Activated CD4-positive, alpha-beta T cell treated with anti-CD3 and anti-CD28 coated beads, Interleukin-2, amount 50 U/mL, for 1 hour (primary cell): ENCODE data around the gene MAN1B1.
"Not testable (repeated sequence)": the region's sequence is repeated elsewhere in the genome, so short reads cannot be mapped to it uniquely, and the experiment has no call there.

Source experiments
- DNase-seq: peaks from one replicate; pipeline ENCODE4 v3.0.0-alpha.2; 2020

MAN1B1 gene

DNA sequence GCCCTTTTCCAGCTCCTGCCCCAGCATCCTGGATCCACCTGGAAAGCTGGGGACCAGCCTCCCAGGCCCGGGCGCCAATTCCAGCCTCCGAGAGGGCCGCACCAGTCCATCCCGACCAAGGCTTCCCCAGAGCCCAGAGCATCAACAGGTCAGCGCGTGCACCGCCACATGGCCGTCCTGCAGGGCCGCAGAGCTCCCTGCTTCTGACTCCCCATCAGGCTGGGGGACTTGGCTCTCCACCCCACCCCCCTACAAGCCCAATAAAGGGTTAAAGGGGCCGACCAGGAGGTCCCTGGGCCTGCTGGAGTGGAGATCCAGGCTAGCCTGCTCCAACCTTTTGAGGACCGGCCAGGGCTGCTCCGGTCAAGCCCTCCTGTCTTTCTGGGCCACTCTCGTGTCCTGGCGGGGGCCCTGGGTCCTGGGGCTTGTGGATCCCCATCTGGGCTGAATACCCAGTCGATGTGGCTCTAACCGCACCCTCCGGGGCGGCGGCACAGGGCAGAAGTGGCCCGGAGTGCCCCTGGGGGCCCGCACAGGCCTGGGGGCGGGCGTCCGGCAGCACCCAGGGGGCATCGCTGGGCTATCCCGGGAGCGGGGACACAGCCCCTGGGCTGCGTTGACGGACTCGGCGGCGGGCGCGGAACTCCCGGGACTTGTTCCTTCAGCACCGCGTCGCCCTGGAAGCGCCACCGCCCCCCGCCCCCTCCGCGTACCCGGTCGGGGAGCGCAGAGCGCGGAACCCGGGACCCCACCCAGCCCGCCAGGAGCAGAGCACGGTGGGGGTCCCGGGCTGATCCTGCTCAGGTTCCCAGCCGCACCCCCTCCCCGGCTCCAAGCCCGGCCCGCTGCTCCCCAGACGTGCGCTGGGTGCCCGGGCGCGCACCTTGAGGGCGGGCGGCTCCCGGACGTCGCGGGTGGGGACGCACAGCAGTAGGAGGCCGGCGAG lies 33.5 kb upstream of the MAN1B1 start:
- DNase-seq: no peak

DNA sequence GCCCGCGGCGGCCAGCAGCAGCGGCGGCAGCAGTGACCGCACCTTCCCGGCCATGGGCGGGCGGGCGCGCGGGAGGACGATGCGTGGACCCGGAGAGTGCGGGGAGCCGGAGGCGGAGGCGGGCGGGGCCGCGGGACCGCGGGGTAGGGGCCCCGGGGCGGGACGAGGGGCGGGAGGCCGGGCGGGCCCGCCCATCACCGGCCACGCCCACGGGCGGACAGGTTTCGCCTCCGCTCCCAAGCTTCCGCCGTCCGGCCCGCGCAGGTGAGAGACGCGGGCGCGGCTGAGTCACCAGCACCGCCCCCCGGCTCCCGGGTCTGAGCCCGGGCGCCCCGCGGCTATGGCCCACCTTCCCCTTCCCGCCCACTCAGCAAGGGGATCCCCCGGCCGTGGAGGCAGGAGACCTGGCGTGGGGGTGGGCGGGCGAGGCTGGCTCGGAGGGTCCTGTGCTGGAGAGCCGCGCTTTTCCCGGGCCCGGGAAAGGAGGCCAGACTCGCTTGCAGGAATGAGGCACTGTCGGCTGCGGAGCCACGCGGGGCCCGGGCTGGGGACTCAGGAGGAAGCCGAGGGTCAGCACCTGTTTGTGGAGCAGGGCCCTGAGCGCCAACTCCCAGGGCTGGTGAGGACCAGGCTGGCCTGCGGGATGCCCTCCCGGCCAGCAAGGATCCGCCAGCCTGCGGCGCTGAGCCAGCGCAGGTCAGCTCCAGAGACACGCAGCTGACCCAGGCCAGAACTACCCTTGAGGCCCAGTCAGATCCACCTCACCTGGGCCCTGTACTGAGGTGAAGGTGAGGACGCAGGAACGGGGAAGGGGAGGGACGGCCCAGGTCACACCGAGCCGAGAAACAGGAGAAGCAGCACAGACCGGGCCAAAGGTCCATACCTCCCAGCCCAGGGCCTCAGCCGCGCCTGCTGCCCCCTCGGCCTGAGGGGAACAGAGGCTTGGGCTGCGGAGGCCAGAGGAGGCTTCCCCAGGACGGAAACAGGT lies 32.5 kb upstream of the MAN1B1 start, which contains the start of gene ENTPD2:
ENTPD2 (minus strand) TSS at position 118 of the 988 bp plus-strand sequence; CDS start at position 54, 64 bp downstream.
- DNase-seq: peak; percentile 33

DNA sequence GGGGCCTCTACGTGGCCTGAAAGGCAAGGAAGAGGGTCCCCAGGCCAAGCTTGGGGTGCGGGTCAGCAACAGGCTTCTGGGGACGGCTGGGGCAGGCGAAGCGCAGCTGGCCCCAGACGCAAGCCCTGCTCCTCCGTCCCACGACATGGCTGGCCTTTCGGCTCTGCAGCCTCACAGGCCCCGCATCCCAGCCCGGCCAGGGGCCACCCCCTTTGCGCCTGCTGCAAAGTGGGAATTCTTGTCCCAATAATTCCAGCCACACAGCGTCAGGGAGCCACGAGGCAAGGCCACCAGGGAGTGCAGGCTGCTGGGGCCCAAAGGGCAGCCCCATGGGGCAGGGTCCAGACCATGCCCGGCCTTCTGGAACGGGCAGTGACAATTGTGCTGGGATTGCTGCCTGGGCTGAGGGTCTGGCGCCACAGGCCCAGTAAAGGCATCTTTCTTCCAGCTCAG lies 31.8 kb upstream of the MAN1B1 start:
- no peak for DNase-seq

DNA sequence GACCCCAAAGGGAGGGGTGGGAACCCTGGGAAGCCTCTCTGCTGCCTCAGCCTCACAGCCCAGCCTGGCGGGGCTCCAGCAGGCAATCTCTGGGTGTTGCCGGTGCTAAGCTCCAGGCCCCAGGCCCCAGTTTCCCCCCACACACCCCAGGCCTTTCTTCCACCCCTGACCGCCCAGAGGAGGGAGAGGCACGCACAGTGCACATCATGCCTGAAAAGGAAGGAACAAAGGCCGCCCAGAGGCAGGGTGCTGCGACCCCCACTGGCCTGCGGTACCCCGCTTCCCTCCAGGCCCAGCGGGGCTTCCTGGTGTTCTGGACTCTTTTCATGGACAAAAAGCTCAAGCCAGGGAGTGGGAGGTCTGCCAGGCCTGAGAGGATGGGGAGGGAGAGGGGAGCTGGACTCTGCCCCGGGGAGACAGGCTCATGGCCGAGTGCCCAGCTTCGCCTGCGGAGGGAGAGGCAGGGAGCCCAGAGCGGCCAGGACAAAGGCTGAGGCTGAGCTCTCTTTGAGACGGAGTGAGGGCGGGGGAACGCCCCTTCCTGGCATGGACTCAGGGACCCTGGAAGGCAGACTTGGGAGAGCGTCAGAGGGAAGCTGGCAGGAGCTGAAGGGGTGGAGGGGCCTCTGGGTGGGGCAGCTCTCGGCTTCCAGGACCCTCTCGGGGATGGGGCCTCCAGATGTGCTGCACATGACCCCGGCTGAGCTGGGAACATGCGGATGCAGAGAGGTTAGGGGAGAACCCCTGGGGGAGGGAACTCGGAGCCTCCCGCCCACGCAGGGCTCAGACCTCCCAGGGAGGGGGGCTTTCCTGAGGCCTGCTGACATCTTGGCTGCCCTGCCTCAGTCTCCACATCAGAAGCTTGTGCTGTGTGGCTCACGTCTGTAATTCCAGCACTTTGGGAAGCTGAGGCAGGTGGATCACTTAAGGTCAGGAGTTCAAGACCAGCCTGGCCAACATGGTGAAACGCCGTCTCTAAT lies 31.1 kb upstream of the MAN1B1 start:
- no peak for DNase-seq

- DNase-seq: no peak
These were observed 29.9 kb upstream of the MAN1B1 start for GRCh38 chr9:137056739-137057415.

- no peak for DNase-seq
These were observed 29.2 kb upstream of the MAN1B1 start for GRCh38 chr9:137057545-137057944.

DNA sequence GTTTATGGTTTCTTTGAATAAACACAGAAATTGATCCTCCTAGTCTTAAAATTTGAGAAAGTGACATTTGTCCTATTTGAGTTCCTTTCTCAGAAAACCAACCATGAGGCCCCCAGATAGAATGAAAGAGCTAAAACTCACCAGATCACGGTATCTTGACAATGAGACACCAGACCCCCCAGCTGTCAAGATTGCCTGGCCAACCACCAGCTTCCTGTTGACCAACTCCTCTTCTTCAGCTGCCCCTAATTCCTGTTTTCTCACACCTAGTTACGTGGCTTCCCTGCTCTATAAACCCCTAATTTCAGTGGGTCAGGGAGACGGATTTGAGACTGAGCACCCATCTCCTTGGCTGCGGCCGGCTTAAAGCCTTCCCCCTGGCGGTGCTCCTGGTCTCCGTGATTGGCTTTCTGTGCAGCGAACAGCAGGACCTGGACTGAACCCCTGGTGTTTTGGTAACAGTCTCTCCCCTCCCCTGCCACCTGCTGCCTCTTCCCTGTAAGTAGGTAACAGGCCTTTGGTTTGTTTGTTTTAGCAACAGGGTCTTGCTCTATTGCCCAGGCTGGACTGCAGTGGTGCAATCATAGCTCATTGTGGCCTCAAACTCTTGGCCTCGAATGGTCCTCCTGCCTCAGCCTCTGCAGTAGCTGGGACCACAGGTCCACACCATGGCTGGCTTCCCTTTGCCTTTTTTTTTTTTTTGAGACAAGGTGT lies 28.1 kb upstream of the MAN1B1 start:
- no peak for DNase-seq

DNA sequence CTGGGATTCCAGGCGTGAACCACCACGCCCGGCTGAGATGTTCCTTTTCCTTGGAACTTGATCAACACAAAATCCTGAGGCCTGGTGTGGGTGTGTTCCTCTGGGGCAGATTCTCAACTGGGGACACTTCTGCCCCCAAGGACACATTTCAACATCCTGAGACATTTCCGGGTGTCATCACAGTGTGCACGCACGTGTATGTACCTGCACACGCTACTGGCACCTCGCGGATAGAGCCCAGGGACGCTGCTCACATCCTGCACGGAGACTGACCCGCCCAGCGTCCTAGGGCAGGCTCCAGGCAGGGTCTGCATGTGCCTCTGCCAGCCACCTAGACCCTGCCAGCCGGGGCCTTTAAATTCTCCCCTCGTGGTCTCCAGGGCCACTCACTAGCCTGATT lies 24.4 kb upstream of the MAN1B1 start:
- no peak for DNase-seq

GRCh38 chr9:137062798-137063197 lies 24.0 kb upstream of the MAN1B1 start:
- DNase-seq: not testable (repeated sequence)

DNA sequence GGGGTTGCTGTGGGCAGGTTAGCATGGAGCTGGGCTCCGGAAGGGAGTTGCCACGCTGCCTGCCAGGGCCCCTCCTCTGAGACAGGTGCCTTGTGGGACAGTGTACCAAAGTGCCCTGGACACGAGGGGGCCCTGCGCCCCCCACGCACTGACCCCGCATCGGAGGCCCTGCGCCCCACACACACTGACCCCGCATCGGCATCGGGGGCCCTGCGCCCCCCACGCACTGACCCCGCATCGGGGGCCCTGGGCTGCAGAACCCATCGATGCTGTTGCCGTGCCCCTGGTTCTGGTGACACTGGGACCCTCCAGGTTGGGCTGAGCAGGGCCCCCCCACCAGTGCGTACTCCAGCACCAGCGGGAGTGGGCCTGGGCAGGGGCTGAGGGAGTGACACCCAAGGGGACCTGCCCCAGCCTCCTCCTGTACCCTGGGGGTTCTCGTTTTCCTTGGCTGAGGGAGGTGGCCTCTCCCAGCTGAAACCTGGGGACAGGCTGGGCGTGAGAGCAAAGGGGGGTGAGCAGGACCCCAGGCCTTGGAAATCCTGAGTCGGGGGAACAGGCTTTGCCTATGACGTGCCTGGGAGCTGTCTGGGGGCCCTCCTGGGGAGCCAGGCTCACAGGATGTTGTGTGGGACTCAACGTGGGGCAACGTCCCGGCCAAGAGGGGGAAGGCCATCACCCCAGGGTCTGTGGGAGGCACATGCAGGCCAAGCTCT lies 23.3 kb upstream of the MAN1B1 start:
- no peak for DNase-seq

- DNase-seq: peak; percentile 57
These were observed 22.5 kb upstream of the MAN1B1 start for GRCh38 chr9:137064027-137064879.

GRCh38 chr9:137064880-137065164 lies 22.0 kb upstream of the MAN1B1 start:
- no peak for DNase-seq

DNA sequence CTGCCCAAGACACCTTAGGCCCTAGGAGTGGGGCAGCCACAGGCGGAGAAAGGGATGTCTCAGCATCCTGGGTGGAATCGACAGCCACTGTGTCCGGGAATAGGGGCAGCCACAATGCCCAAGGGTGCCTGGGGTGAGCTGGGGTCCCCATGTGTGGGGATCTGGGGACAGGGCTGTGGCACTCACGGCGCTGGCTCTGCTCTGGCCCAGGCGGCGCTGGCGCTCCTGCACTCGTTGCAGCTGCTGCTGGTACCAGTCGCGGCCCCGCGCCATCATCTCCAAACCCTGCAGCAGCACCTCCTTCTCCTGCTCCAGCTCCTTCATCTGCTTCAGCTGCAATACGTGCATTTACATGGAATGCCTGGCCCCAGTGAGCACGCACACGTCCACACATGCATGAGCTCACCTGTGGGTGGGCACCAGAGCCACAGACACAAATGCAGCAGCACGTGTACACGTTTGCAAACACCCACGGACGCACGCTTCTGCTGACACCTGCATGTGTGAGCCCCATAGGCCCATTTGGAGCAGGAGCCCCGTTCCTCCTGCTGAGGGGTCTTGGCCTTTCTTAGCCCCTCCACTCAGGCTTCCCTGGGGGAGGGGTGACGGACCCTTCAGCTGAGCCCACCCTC lies 21.3 kb upstream of the MAN1B1 start:
- DNase-seq: no peak

DNA sequence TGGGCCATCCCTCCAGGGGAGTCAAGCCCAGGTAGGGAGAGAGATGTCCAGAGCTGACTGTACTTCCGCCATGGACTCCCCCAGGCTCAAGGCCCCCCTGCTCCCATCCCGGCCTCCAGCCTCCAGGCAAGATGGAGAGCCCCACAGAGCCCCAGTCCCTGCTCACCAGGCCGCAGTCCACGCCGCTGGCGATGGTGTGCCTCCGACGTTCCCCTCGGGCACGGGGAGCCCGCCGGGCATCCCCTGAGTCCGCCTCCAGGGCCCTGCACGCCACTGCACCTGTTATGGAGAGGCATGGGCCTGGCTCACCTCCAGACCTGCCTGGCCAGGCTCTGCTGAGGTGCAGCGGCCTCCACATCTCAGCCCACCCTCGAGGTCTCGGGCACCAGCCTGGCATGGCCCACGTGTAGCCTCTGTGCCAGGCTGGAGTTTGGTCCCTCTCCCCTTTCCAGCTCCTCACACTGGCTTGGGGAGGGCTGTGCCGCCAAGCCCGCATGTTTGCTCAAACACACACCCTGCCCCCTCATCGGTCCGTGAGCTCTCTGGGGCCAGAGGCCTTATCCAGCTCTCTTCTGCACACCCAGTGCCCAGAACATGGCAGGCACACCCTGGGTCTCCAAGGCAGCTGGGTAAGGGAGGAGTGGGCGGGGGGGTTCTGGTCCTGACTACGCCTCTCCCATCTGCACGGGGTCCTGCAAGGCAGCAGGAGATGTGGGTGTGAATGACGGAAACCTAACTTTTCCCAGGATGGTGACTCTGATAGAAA lies 20.5 kb upstream of the MAN1B1 start:
- no peak for DNase-seq

DNA sequence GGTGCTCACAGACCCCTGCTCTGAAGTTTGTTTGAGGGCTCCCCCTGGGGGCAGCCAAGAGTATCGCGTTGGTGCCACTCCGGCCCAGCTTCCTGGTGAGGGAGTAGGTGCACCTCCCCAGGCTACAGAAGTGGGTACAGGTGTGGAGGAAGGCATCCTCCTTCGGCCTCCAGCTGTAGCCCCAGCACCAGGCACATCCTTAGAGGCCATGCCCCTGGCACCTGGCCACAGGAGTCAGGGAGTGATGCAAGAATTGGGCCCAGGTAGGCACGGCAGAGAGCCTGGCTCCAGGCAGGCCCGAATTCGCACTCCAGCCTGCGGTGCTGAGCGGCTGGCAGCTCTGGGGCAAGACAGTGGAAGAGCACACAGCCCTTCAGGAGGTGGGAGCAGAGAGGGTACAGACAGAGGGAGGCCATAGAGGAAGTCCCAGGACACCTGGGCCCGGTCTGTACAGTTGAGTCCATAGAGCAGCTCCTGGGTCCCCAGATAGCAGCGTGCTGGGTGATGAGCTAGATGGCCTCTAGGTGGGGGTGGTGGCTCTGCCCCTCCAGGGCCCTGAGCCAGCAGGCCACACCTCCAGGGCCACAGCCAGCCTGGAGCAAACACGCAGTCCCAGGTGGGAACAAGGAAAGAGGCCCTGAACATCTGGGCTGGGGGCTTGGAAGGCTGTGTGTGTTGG lies 18.8 kb upstream of the MAN1B1 start:
- DNase-seq: peak; percentile 87

DNA sequence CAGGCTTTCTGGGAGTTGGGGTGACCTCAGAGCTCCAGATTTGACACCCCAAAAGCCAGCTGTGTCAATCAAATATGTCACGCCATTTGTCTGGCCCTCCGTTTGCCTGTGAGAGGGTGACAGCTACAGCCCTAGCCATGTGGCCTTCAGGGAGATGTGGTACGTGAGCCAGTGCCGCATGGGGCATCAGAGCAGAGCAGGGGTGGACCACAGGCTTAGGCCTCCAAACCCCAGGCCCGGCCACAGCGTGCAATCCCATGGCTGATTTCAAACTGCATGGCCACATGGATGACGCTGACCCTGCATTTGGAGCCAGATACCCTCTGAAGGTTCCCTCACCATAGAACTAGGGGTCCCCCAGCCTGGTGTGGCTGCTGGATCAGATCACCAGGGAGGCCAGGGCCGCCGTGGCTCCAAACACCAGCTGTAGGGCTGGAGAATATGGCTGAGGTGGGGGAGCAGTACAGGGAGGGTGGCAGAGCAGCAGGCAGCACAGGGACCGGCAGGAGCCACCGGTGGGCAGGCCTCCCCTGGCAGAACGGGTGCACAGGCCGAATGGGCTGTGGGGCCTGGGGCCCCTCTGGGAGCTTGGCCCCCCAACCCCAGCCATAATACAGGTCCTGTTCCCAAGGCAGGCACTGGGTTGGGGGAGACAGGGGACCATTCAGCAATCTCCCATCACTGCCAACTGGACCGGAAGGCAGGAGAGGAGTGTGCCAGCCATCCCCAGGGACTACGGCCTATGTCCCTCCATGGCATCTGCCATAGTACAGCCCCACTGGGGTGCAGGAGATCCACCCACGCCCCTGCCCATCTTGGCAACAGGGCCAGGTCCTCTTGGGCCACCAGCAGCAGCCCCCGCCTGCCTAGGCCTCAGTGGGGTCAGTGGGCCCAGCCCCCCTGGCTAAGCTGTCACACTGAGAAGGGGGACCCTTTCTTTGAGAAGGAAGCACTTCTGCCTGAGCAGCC lies 18.0 kb upstream of the MAN1B1 start:
- DNase-seq: no peak
